ENCODE measurements around the gene MDGA2.

DNA sequence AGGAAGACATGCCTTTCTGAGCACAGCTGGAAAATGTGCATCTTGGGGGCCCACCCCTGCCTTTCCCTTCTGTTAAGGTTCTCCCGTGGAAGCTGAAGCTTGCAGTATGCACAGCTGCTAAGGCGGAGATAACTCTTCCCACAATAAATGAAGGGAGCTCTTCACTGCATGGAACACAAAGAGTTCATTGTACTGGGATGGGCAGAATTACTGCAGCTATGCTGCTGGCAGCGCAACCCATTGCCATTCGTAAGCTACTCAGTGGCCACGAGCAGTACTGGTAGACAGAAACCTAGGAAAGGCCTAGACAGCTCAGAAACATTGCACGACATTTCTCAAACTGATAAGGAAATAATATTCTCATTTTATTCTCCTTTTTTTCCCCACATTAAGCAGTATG lies 310.2 kb downstream of the MDGA2 start:
- TF ChIP-seq, protein P1, sequence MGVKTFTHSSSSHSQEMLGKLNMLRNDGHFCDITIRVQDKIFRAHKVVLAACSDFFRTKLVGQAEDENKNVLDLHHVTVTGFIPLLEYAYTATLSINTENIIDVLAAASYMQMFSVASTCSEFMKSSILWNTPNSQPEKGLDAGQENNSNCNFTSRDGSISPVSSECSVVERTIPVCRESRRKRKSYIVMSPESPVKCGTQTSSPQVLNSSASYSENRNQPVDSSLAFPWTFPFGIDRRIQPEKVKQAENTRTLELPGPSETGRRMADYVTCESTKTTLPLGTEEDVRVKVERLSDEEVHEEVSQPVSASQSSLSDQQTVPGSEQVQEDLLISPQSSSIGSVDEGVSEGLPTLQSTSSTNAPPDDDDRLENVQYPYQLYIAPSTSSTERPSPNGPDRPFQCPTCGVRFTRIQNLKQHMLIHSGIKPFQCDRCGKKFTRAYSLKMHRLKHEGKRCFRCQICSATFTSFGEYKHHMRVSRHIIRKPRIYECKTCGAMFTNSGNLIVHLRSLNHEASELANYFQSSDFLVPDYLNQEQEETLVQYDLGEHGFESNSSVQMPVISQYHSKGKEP (CRISPR knock-in tag; IDR thresholded peaks at IDR 0.05) = no peak
- no peak for TF ChIP-seq CTCF (CRISPR knock-in tag; IDR thresholded peaks at IDR 0.05)

Data from HepG2 (cell line).